Progenitor cell of endocrine pancreas (in vitro differentiated cells): ENCODE results near the gene RHBDL1. TPM values are rescaled to one million over a fixed set of nuclear protein-coding genes. Genes with fewer than 3 reads are reported as not detected.
A peak's percentile ranks its signal among the peaks of the same experiment; 100 is the strongest.

ENCODE experiments used
- DNase-seq: peaks from one replicate; pipeline ENCODE4 v3.0.0; 2021; ENCODE audit warnings: low spot score; ENCODE audit not compliant: unreplicated experiment
- H3K27ac Mint-ChIP-seq: 2 replicates; pipeline ENCODE4 v1.8.0; 2021; ENCODE audit warnings: mild to moderate bottlenecking, moderate library complexity, mixed read lengths
- H3K27me3 Mint-ChIP-seq: 2 replicates; pipeline ENCODE4 v1.8.0; 2021; ENCODE audit warnings: mixed read lengths
- H3K36me3 Mint-ChIP-seq: 2 replicates; pipeline ENCODE4 v1.8.0; 2022; ENCODE audit warnings: mixed read lengths; ENCODE audit not compliant: insufficient read depth
- H3K4me1 Mint-ChIP-seq: 2 replicates; pipeline ENCODE4 v1.8.0; 2021; ENCODE audit warnings: low read depth, mixed read lengths
- H3K4me3 Mint-ChIP-seq: 2 replicates; pipeline ENCODE4 v1.8.0; 2021; ENCODE audit warnings: low read depth, mild to moderate bottlenecking, moderate library complexity, mixed read lengths
- H3K9me3 Mint-ChIP-seq: 2 replicates; pipeline ENCODE4 v1.8.0; 2021; ENCODE audit warnings: low read depth, mixed read lengths
- CTCF ChIP-seq: fragments of 200-600 bp; sonication (generic); IDR thresholded peaks from one replicate; pipeline ENCODE4 v1.5.0; 2021; ENCODE audit warnings: antibody characterized with exemption, mild to moderate bottlenecking; ENCODE audit not compliant: unreplicated experiment
- total RNA-seq: library from RNA; stranded (reverse); gene quantifications from 2 replicates; pipeline ENCODE4 v1.2.1, GENCODE V29; 2021

The RHBDL1 gene
- total RNA-seq, 1 donor from 2014 or later = 5.2 TPM

GRCh38 chr16:667780-668518 lies 7.5 kb upstream of the RHBDL1 start, which contains the start of gene RHOT2:
Gene RHOT2, plus strand, starts transcription at chr16:668132. Its CDS starts 68 bp downstream, at chr16:668200.
- H3K27ac Mint-ChIP-seq = peak within 1 kb of the TSS; percentile 89
- H3K4me1 Mint-ChIP-seq = peaks cover 2% of the 10 kb centered on the region
- no peaks in the 10 kb centered on the region for H3K36me3 Mint-ChIP-seq
- TF ChIP-seq CTCF = peak; percentile 94
- H3K9me3 Mint-ChIP-seq = no peaks in the 10 kb centered on the region
- peak; percentile 89 for DNase-seq
- H3K4me3 Mint-ChIP-seq = peak within 1 kb of the TSS; percentile 76
- H3K27me3 Mint-ChIP-seq = no peaks in the 10 kb centered on the region

GRCh38 chr16:668519-669171 lies 6.8 kb upstream of the RHBDL1 start:
- peak overlapping the region; percentile 76 for H3K4me3 Mint-ChIP-seq
- H3K4me1 Mint-ChIP-seq = peaks cover 2% of the 10 kb centered on the region
- no peaks in the 10 kb centered on the region for H3K9me3 Mint-ChIP-seq
- H3K27ac Mint-ChIP-seq = no peak overlapping the region
- H3K27me3 Mint-ChIP-seq = no peaks in the 10 kb centered on the region
- DNase-seq = no peak
- no peak for TF ChIP-seq CTCF
- no peaks in the 10 kb centered on the region for H3K36me3 Mint-ChIP-seq

- DNase-seq = no peak
- H3K36me3 Mint-ChIP-seq = no peaks in the 10 kb centered on the region
- no peak for TF ChIP-seq CTCF
- H3K9me3 Mint-ChIP-seq = no peaks in the 10 kb centered on the region
- no peak overlapping the region for H3K27ac Mint-ChIP-seq
- H3K4me3 Mint-ChIP-seq = peak overlapping the region; percentile 60
- H3K27me3 Mint-ChIP-seq = no peaks in the 10 kb centered on the region
- H3K4me1 Mint-ChIP-seq = peaks cover 2% of the 10 kb centered on the region
These were observed 5.8 kb upstream of the RHBDL1 start for GRCh38 chr16:669666-670065.

- Mint-ChIP-seq H3K9me3 (no peaks in the 10 kb centered on the region), H3K27ac (no peak overlapping the region)
- TF ChIP-seq CTCF = no peak
These were observed 4.8 kb upstream of the RHBDL1 start for GRCh38 chr16:670485-671352.

More at GRCh38 chr16:670485-671352, 4.8 kb upstream of the RHBDL1 start:
- no peak for DNase-seq
- Mint-ChIP-seq H3K27me3 (peaks cover 4% of the 10 kb centered on the region), H3K4me1 (peaks cover 2% of the 10 kb centered on the region), H3K4me3 (no peak overlapping the region), H3K36me3 (no peaks in the 10 kb centered on the region)
